Hepatocyte (in vitro differentiated cells): Measurements from ENCODE around the gene FYTTD1.
"Not testable (repeated sequence)": the region's sequence is repeated elsewhere in the genome, so short reads cannot be mapped to it uniquely, and the experiment has no call there.

Experiments used
- CTCF ChIP-seq: fragments of 200-600 bp; sonication (generic); IDR thresholded peaks from 2 replicates; pipeline ENCODE4 v1.5.1; 2016; ENCODE audit warnings: antibody characterized with exemption, mild to moderate bottlenecking; ENCODE audit not compliant: poor library complexity
- EZH2phosphoT487 ChIP-seq: fragments of 200-600 bp; sonication (generic); IDR thresholded peaks from one replicate; pipeline ENCODE4 v1.6.1; 2018; ENCODE audit warnings: antibody characterized with exemption, mild to moderate bottlenecking, low read depth, moderate library complexity; ENCODE audit not compliant: unreplicated experiment, severe bottlenecking

- not testable (repeated sequence) for TF ChIP-seq CTCF, EZH2phosphoT487
These were observed 18.2 kb upstream of the FYTTD1 start for GRCh38 chr3:197731483-197731882.
